Neutrophil (primary cell): Measurements from ENCODE around the gene PEAK1.
"Not testable (repeated sequence)": the region's sequence is repeated elsewhere in the genome, so short reads cannot be mapped to it uniquely, and the experiment has no call there.

Source experiments
- H3K27ac ChIP-seq: fragments of 200-600 bp; sonication (generic); 2 replicates; pipeline ENCODE4 v1.5.1; 2016; ENCODE audit warnings: mild to moderate bottlenecking, moderate library complexity
- H3K27me3 ChIP-seq: fragments of 200-600 bp; sonication (generic); 2 replicates; pipeline ENCODE4 v1.6.0; 2016; ENCODE audit warnings: mild to moderate bottlenecking
- H3K36me3 ChIP-seq: fragments of 200-600 bp; sonication (generic); 2 replicates; pipeline ENCODE4 v1.5.1; 2017
- H3K4me1 ChIP-seq, 2 experiments: fragments of 200-600 bp in 1 of 2; sonication (generic) in 1 of 2; 1 replicate in 1 of 2; 2 replicates in 1 of 2; pipeline versions ENCODE4 v1.5.1 to v1.6.1; 2013 to 2016; ENCODE audit warnings: low read depth in 1 of 2, low read length in 1 of 2, mild to moderate bottlenecking in 1 of 2, moderate library complexity in 1 of 2; ENCODE audit not compliant: control insufficient read depth in 1 of 2, insufficient read depth in 1 of 2
- H3K4me3 ChIP-seq, 2 experiments: fragments of 200-600 bp in 1 of 2; sonication (generic) in 1 of 2; 1 replicate in 1 of 2; 2 replicates in 1 of 2; pipeline ENCODE4 v1.5.1; 2013 to 2016; ENCODE audit warnings: low read depth in 1 of 2, low read length in 1 of 2, mild to moderate bottlenecking in 1 of 2, moderate library complexity in 1 of 2
- H3K9me3 ChIP-seq: fragments of 200-600 bp; sonication (generic); 2 replicates; pipeline ENCODE4 v1.5.1; 2016
- CTCF ChIP-seq: fragments of 200-600 bp; sonication (generic); IDR thresholded peaks from 2 replicates; pipeline ENCODE4 v1.5.1; 2016; ENCODE audit warnings: antibody characterized with exemption

Gene PEAK1

GRCh38 chr15:77409259-77410156 lies 10.4 kb downstream of the PEAK1 start:
- H3K36me3 ChIP-seq = no peaks in the 10 kb centered on the region
- H3K27ac ChIP-seq = peak overlapping the region; percentile 55
- H3K27me3 ChIP-seq = no peaks in the 10 kb centered on the region
- H3K9me3 ChIP-seq = no peaks in the 10 kb centered on the region
- H3K4me1 ChIP-seq = peaks cover 25 to 35% of the 10 kb centered on the region in 2 experiments
- no peak overlapping the region for H3K4me3 ChIP-seq
- TF ChIP-seq CTCF = no peak

- no peak for TF ChIP-seq CTCF
- Histone ChIP-seq H3K27me3 (no peaks in the 10 kb centered on the region), H3K9me3 (no peaks in the 10 kb centered on the region), H3K4me1 (peaks cover 20 to 26% of the 10 kb centered on the region in 2 experiments), H3K27ac (no peak overlapping the region), H3K4me3 (no peak overlapping the region), H3K36me3 (no peaks in the 10 kb centered on the region)
Observed at GRCh38 chr15:77406846-77407245, 13.1 kb downstream of the PEAK1 start.

DNA sequence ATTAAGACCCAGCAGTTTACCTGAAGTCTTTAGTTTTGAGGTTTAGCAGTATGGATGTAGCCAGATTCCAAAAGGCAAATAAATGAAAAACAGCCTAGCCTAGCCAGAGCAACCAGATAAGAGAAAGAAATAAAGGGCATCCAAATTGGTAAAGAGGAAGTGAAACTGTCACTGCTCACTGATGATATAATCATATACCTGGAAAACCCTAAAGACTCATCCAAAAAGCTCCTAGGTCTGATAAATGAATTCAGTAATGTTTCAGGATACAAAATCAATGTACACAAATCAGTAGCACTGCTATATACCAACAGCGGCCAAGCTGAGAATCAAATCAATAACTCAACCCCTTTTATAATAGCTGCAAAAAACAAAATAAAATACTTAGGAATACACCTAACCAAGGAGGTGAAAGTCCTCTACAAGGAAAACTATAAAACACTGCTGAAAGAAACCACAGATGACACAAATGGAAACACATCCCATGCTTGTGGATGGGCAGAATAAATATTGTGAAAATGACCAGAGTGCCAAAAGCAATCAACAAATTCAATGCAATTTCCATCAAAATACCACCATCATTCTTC lies 13.6 kb downstream of the PEAK1 start:
- not testable (repeated sequence) for H3K27me3 ChIP-seq, H3K4me3 ChIP-seq, H3K9me3 ChIP-seq, H3K36me3 ChIP-seq, H3K27ac ChIP-seq
- peaks cover 20 to 26% of the 10 kb centered on the region in 2 experiments for H3K4me1 ChIP-seq

DNA sequence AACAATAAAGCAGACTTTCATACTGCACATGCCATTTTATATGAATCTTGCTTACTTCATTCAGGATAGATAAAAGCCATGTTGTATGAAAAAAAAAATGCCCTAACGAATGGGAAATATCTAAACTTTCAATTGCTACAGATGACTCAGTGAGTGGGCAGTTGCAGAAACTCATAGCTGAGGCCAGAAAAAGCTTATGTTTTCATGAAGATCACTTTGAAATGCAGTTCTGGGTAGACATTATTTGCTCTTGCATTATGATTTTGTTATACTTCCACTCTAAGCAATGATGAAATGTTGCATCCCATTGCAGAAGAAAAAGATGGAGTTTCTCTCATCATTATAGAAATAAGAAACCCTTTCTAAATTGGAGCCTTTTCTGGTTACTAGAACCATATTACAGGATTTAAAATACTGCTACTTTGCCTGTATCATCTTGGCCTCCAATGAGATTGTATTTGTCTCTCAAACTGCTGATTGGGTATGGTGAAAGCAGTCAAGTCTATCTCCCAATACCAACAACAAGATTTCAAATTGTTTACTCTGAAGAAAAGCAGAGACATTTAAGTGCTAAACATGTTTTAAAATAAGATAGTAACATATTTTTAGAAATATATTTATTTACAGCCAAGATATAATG lies 17.0 kb downstream of the PEAK1 start:
- no peaks in the 10 kb centered on the region for H3K27me3 ChIP-seq
- no peaks in the 10 kb centered on the region for H3K36me3 ChIP-seq
- no peak for TF ChIP-seq CTCF
- no peaks in the 10 kb centered on the region for H3K9me3 ChIP-seq
- peaks cover 5 to 8% of the 10 kb centered on the region in 2 experiments for H3K4me1 ChIP-seq
- H3K4me3 ChIP-seq = no peak overlapping the region
- H3K27ac ChIP-seq = no peak overlapping the region

- Histone ChIP-seq H3K4me3 (no peak overlapping the region), H3K27ac (no peak overlapping the region), H3K36me3 (no peaks in the 10 kb centered on the region), H3K4me1 (peaks cover 5% of the 10 kb centered on the region in 2 experiments), H3K27me3 (no peaks in the 10 kb centered on the region), H3K9me3 (no peaks in the 10 kb centered on the region)
- TF ChIP-seq CTCF = no peak
Observed at GRCh38 chr15:77400258-77400657, 19.6 kb downstream of the PEAK1 start.

DNA sequence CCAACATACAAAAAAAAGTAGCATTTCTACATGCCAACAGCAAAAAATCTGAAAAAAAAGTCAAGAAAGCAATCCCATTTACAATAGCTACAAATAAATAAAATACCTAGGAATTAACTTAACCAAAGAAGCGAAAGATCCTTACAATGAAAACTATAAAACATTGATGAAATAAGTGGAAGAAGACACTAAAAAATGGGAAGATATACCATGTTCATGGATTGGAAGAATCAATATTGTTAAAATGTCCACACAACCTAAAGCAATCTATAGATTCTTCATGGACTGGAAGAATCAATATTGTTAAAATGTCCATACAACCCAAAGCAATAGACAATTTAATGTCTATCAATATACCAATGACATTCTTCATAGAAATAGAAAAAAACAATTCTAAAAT lies 21.0 kb downstream of the PEAK1 start:
- no peaks in the 10 kb centered on the region for H3K36me3 ChIP-seq
- H3K4me3 ChIP-seq = no peak overlapping the region
- H3K27ac ChIP-seq = no peak overlapping the region
- no peak for TF ChIP-seq CTCF
- H3K4me1 ChIP-seq = peaks cover 5% of the 10 kb centered on the region in 2 experiments
- H3K27me3 ChIP-seq = no peaks in the 10 kb centered on the region
- H3K9me3 ChIP-seq = no peaks in the 10 kb centered on the region
